ENCODE measurements around the gene ADK. TPM values are rescaled to one million over a fixed set of nuclear protein-coding genes. Genes with fewer than 3 reads are reported as not detected.

The ADK gene
- 46.1 and 47.5 TPM in 2 replicates for total RNA-seq

GRCh38 chr10:74150990-74151878, at the start of gene ADK:
Gene ADK, plus strand, starts transcription at chr10:74151221. Its CDS starts 58 bp downstream, at chr10:74151279.
- Mint-ChIP-seq H3K27ac (no peak within 1 kb of the TSS), H3K36me3 (ENCODE audit: low read depth) (peaks cover 17% of the 10 kb centered on the region), H3K27me3 (no peaks in the 10 kb centered on the region), H3K4me1 (peaks cover 61% of the 10 kb centered on the region), H3K4me3 (no peak within 1 kb of the TSS), H3K9me3 (no peaks in the 10 kb centered on the region)
- ATAC-seq (ENCODE audit: low read depth) (peak; percentile 96), DNase-seq (peak; percentile 99)
- POLR2A ChIA-PET: interaction anchor here (0.6 to 4.5 kb wide), 24 partner anchors 11 to 1079 kb away, joined by 3 to 57 read pairs (median 4); partner anchors contain the start of genes CAMK2G, SAMD8 and VCL
- CTCF ChIA-PET: interaction anchor here (0.7 to 2.0 kb wide), 11 partner anchors 17 to 93 kb away, joined by 3 to 22 read pairs (median 3); no protein-coding TSS in a partner anchor
- TF ChIP-seq CTCF (IDR thresholded peaks at IDR 0.05): no peak
- intact Hi-C loops (cut with micrococcal nuclease): loop anchor here (1.0 kb wide), 10 partner anchors 11 to 1083 kb away; partner anchors contain the start of genes KAT6B and VDAC2

- ATAC-seq (ENCODE audit: low read depth) (peak; percentile 45), DNase-seq (no peak)
- Mint-ChIP-seq H3K4me3 (no peak overlapping the region), H3K9me3 (no peaks in the 10 kb centered on the region), H3K4me1 (peaks cover 2% of the 10 kb centered on the region), H3K27me3 (no peaks in the 10 kb centered on the region), H3K36me3 (ENCODE audit: low read depth) (peaks cover 85% of the 10 kb centered on the region), H3K27ac (no peak overlapping the region)
- no peak for TF ChIP-seq CTCF (IDR thresholded peaks at IDR 0.05)
- ChIA-PET POLR2A (interaction anchor here (0.6 to 1.3 kb wide), 2 partner anchors 163 to 1119 kb away, joined by 3 to 6 read pairs; no protein-coding TSS in a partner anchor), CTCF (interaction anchor here (0.5 to 3.7 kb wide), 12 partner anchors 9 to 259 kb away, joined by 3 to 32 read pairs (median 4); no protein-coding TSS in a partner anchor)
- intact Hi-C loops (cut with micrococcal nuclease): loop anchor here (1.0 kb wide), 1 partner anchor 217 kb away; no protein-coding TSS in a partner anchor
These were observed 47.3 kb upstream of the ADK start for GRCh38 chr10:74103560-74104258.

- H3K9me3 Mint-ChIP-seq: no peaks in the 10 kb centered on the region
- no peaks in the 10 kb centered on the region for H3K27me3 Mint-ChIP-seq
- peaks cover 85% of the 10 kb centered on the region for H3K36me3 Mint-ChIP-seq (ENCODE audit: low read depth)
- DNase-seq (no peak), ATAC-seq (ENCODE audit: low read depth) (no peak)
- no peak overlapping the region for H3K4me3 Mint-ChIP-seq
- intact Hi-C loops (cut with micrococcal nuclease): no loop called here
- no peaks in the 10 kb centered on the region for H3K4me1 Mint-ChIP-seq
- H3K27ac Mint-ChIP-seq: no peak overlapping the region
- TF ChIP-seq CTCF (IDR thresholded peaks at IDR 0.05): no peak
- CTCF ChIA-PET: interaction anchor here (1.3 to 3.7 kb wide), 5 partner anchors 113 to 224 kb away, joined by 4 to 32 read pairs (median 12); no protein-coding TSS in a partner anchor
- POLR2A ChIA-PET: no interaction called here
These were observed 46.5 kb upstream of the ADK start for GRCh38 chr10:74104480-74104879.

- H3K27me3 Mint-ChIP-seq: no peaks in the 10 kb centered on the region
- no peak overlapping the region for H3K4me3 Mint-ChIP-seq
- peaks cover 85% of the 10 kb centered on the region for H3K36me3 Mint-ChIP-seq (ENCODE audit: low read depth)
- no peak for TF ChIP-seq CTCF (IDR thresholded peaks at IDR 0.05)
- H3K9me3 Mint-ChIP-seq: no peaks in the 10 kb centered on the region
- no peaks in the 10 kb centered on the region for H3K4me1 Mint-ChIP-seq
- ChIA-PET CTCF (interaction anchor here (2.0 to 3.7 kb wide), 3 partner anchors 164 to 219 kb away, joined by 12 to 32 read pairs (median 18); no protein-coding TSS in a partner anchor), POLR2A (no interaction called here)
- no peak for DNase-seq
- intact Hi-C loops (cut with micrococcal nuclease): no loop called here
- ATAC-seq (ENCODE audit: low read depth): no peak
- no peak overlapping the region for H3K27ac Mint-ChIP-seq
These were observed 46.0 kb upstream of the ADK start for GRCh38 chr10:74104996-74105395.

Measured in activated B cell treated with CpG ODN at 0.5 μM for 24 hours (primary cell).